Activated gamma-delta T cell treated with anti-CD3 and anti-CD28 coated beads, Interleukin-2, amount 50 U/mL, for 16 hours (primary cell): Measurements from ENCODE around the gene BLID.

Experiments used
- DNase-seq: peaks from one replicate; pipeline ENCODE4 v3.0.0-alpha.2; 2020; ENCODE audit warnings: low read depth

The BLID gene

GRCh38 chr11:122081073-122081472 is 34.9 kb downstream of the BLID start:
- no peak for DNase-seq

- DNase-seq, result no peak
These were observed 38.6 kb downstream of the BLID start for GRCh38 chr11:122077459-122077858.

GRCh38 chr11:122076512-122077120 is 39.4 kb downstream of the BLID start:
- DNase-seq, result no peak

GRCh38 chr11:122075016-122075415 is 41.0 kb downstream of the BLID start:
- DNase-seq, result no peak

- no peak for DNase-seq
These were observed 42.0 kb downstream of the BLID start for GRCh38 chr11:122074022-122074421.

GRCh38 chr11:122071709-122072202 is 44.3 kb downstream of the BLID start:
- DNase-seq, result no peak

GRCh38 chr11:122069707-122070360 is 46.2 kb downstream of the BLID start:
- DNase-seq, result no peak

GRCh38 chr11:122068837-122069236 is 47.2 kb downstream of the BLID start:
- DNase-seq, result no peak

- DNase-seq, result no peak
These were observed 47.9 kb downstream of the BLID start for GRCh38 chr11:122068141-122068540.
